ENCODE data around the gene RYR2. TPM values are rescaled to one million over a fixed set of nuclear protein-coding genes. Genes with fewer than 3 reads are reported as not detected.

The RYR2 gene
- total and polyA plus RNA-seq, 9 of the 15 experiments (the other 6 are each of a cell fraction or from before 2014, with no cell fraction given) = 0.03 to 0.42 (median 0.14) TPM

- no peaks in the 10 kb centered on the region for H3K9me3 ChIP-seq (replicated peaks; ENCODE audit: control insufficient read depth, insufficient read depth, low read depth, low read length)
- H3K79me2 ChIP-seq (ENCODE audit: control insufficient read depth, insufficient read depth, low read length) = no peaks in the 10 kb centered on the region
- FAIRE-seq (no peak), ATAC-seq (no peak), DNase-seq (ENCODE audit: extremely low read depth in 1 of 4, low spot score in 3 of 4) (no peak)
- H2AFZ ChIP-seq (ENCODE audit: low read depth, low read length) = no peak overlapping the region
- in situ Hi-C loops (cut with MboI) = loop anchor here (10.0 to 25.0 kb wide), 4 partner anchors 646 to 1271 kb away; no protein-coding TSS in a partner anchor
- H4K20me1 ChIP-seq (replicated peaks; ENCODE audit: control insufficient read depth, insufficient read depth, low read length) = no peaks in the 10 kb centered on the region
- intact Hi-C loops (cut with micrococcal nuclease) = loop anchor here (10.0 kb wide), 2 partner anchors 181 to 869 kb away; no protein-coding TSS in a partner anchor
- no peaks in the 10 kb centered on the region for H3K27me3 ChIP-seq (ENCODE audit: control insufficient read depth in 2 of 2, insufficient read depth in 2 of 2, low read length in 2 of 2)
- WGBS (ENCODE audit: insufficient coverage, low coverage, missing lambda C conversion rate) = 3% methylated on average over 3 of the region's 3 CpGs
- H3K4me3 ChIP-seq = no peak overlapping the region
- TF ChIP-seq HDAC1 (IDR thresholded peaks at IDR 0.05) (no peak), ETV6 (IDR thresholded peaks at IDR 0.05; ENCODE audit: borderline replicate concordance in 1 of 2, low read depth in 2 of 2, low read length in 1 of 2) (no peak), ETV6 (CRISPR knock-in tag; IDR thresholded peaks at IDR 0.05; ENCODE audit: borderline replicate concordance) (no peak), ZFP36 (IDR thresholded peaks at IDR 0.05; ENCODE audit: low read depth, low read length, partially characterized antibody) (no peak), MAFK (IDR thresholded peaks at IDR 0.05; ENCODE audit: low read length) (no peak), JUN (IDR thresholded peaks at IDR 0.05; ENCODE audit: borderline replicate concordance, low read depth, low read length) (no peak), JUN (CRISPR knock-in tag; IDR thresholded peaks at IDR 0.05; ENCODE audit: borderline replicate concordance) (no peak), ARHGAP35 (IDR thresholded peaks at IDR 0.05; ENCODE audit: partially characterized antibody) (no peak)
- no peak overlapping the region for H3K27ac ChIP-seq (ENCODE audit: extremely low read depth, low read depth, low read length)
- no peak overlapping the region for H3K4me2 ChIP-seq (ENCODE audit: insufficient read depth, low read length)
- BruUV-seq (replicated peaks) = no TSS peak
- H3K9me1 ChIP-seq (ENCODE audit: control insufficient read depth, insufficient read depth, low read length) = no peaks in the 10 kb centered on the region
- POLR2A ChIA-PET = interaction anchor here (0.6 kb wide), 1 partner anchor 664 kb away, joined by 3 read pairs; no protein-coding TSS in a partner anchor
- H3K4me1 ChIP-seq (replicated peaks in 1 of 2; ENCODE audit: control insufficient read depth in 2 of 2, insufficient read depth in 2 of 2, low read length in 2 of 2) = no peaks in the 10 kb centered on the region
- CTCF ChIA-PET (ENCODE audit: low intra/inter-chr PET ratio) = interaction anchor here (0.6 kb wide), 1 partner anchor 28 kb away, joined by 3 read pairs; no protein-coding TSS in a partner anchor
- no peak overlapping the region for H3K9ac ChIP-seq (ENCODE audit: insufficient read depth in 1 of 2, low read depth in 2 of 2, low read length in 2 of 2)
- H3K36me3 ChIP-seq (ENCODE audit: control insufficient read depth, insufficient read depth, low read length) = no peaks in the 10 kb centered on the region
Measured at GRCh38 chr1:237383791-237384190, 341.8 kb downstream of the RYR2 start.
